GM18870 (cell line): ENCODE results near the gene DHRS3.

Source experiments
- ATAC-seq: cut with Tn5 transposase; IDR thresholded peaks from one replicate; pipeline ENCODE4 v1.9.1; 2021; ENCODE audit warnings: moderate library complexity; ENCODE audit not compliant: unreplicated experiment

Gene DHRS3

GRCh38 chr1:12600335-12600734, 17.7 kb downstream of the DHRS3 start:
- ATAC-seq: no peak

DNA sequence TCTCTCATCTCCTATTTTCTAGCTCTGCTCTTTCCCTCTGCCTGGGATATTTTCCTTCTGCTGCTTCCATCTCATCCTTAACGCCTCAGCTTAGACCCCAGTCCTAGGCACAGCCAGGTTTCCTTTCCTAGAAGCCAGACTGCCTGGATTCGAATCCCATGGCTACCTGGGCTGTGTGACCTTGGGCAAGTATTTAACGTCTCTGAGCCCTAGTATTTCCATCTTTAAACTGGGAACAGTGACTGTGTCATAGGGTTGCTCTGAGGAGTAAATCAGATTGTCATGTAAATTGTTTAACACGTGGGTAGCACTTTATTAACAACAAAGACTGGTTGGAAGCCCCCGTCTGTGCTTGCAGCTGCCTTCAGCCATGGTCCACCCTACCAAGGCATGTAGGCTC, 18.4 kb downstream of the DHRS3 start:
- ATAC-seq: no peak

- no peak for ATAC-seq
Observed at GRCh38 chr1:12598974-12599373, 19.0 kb downstream of the DHRS3 start.

- no peak for ATAC-seq
Observed at GRCh38 chr1:12597792-12598191, 20.2 kb downstream of the DHRS3 start.

- no peak for ATAC-seq
Observed at GRCh38 chr1:12596007-12596821, 21.8 kb downstream of the DHRS3 start.

GRCh38 chr1:12595757-12596006, 22.3 kb downstream of the DHRS3 start:
- ATAC-seq: no peak

- no peak for ATAC-seq
Observed at GRCh38 chr1:12594966-12595756, 22.8 kb downstream of the DHRS3 start.

- no peak for ATAC-seq
Observed at GRCh38 chr1:12594490-12594889, 23.5 kb downstream of the DHRS3 start.

- no peak for ATAC-seq
Observed at GRCh38 chr1:12593621-12594066, 24.4 kb downstream of the DHRS3 start.

GRCh38 chr1:12592496-12592895, 25.5 kb downstream of the DHRS3 start:
- no peak for ATAC-seq

GRCh38 chr1:12591267-12591938, 26.6 kb downstream of the DHRS3 start:
- ATAC-seq: no peak

- ATAC-seq: no peak
Observed at GRCh38 chr1:12588695-12589094, 29.3 kb downstream of the DHRS3 start.

DNA sequence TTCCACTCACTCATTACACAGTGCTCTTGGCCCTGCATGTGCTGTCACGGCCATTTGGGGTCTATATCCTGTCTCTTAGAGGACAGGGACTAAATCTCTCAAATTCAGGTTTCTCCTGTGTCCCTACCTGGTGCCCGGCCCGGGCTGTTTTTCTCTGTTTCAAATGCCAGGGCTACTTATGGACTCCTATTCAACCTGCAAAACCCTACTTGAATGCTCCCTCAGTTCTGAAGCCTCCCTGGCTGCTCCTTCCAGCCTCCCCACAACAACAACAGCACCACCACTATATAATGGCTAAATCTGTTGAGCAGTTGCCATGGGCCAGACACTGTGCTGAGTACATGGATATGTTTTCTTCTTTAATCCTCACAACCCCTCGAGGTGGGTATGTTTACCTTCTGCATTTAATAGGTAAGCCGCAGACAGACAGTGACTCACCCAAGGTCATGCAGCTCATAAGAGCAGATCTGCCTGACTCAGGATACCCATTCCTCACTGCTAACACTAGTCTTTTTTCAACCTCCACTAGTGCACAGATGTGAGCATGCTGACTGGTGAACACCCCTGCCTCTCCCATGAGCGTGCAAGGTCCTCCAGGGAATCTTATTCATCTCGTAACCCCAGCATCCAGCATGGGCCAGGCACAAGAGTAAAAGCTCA, 29.9 kb downstream of the DHRS3 start:
- ATAC-seq: no peak

DNA sequence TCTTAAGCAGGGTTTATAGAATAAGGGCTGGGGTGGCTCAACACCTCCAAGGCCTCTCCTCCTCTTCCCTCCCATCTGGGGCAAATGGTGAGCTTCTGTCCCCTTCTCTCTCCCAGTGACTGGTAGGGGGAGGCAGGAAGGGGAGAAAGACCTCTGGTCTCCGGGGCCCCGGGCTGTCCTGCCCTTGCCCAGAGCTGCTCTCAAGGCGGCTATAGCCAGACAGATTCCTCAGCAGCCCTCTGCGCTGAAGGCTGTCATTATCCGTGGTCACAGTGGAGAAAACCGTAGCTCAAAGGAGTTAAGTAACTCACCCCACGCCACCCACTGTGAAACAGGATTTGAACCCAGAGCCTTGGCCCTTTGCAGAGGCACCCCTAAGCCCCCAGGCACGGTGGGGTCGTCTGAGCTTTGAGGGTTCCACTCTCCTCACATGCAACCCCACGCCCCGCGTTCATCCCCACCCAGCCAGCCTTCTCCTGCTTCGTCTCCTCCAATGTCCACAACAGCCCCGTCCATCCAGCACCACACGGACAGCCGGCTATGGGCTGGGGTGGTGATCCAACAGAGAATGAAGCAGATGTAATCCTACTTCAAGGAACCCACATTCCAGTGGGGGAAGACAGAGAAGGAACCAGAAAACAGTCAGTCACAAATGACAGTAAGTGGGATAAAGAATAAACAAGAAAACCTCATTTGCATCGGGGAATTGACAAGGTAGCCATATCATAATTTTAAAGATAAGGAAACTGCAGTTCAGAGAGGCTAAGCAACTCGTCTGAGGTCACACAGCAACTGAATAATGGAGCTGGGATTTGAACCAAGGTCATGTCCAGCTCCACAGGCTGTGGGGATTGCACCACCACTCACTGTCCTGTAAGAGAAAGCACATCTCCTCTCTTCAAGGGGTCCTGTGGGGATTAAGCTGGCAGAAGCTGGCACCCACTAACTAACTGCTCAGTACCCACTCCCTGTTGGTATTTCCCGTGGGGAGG, 31.8 kb downstream of the DHRS3 start:
- ATAC-seq: no peak

DNA sequence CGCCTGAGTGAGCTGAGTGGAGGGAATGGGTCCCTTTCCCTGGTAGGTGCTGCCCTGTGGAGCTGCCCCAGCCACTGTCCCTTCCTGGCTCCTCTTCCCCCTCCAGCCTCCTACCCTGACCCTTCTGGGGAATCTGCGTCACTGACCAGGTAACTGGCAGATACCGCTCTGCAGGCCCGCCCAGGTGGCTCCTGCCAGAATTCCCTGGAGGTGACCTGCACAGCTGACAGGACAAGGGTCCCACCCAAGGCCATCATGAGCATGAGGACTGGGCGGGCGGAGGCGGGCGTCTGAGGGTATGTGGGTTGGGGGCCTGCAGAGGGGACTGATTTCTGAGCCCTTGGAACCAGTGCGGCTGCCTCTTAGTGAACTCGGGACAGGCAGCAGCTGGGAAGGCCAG, 32.5 kb downstream of the DHRS3 start:
- no peak for ATAC-seq

DNA sequence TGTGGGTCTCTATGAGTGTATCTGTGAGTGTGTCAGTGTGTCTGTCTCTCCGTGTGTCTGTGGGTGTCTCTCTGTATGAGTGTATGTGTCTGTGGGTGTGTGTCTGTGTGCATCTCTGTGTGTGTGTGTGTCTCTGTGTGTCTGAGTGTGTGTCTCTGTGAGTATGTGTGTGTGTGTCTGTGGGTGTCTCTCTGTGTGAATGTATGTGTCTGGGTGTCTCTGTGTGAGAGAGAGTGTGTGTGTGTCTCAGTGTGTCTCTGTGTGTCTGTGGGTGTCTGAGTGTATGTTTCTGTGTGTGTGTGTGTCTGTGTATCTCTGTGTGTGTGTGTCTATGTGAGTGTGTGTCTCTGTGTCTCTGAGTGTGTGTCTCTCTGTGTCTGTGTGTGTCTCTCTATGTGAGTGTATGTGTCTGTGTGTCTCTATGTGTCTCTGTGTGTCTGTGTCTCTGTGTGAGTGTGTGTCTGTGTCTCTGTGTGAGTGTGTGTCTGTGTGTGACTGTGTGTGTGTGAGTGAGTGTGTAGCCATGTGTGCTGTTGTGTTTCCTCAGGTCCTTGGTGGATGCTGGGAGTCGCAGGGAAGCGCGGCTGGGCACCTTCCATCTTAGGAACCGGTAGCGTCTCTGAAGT, 33.0 kb downstream of the DHRS3 start:
- ATAC-seq: no peak

DNA sequence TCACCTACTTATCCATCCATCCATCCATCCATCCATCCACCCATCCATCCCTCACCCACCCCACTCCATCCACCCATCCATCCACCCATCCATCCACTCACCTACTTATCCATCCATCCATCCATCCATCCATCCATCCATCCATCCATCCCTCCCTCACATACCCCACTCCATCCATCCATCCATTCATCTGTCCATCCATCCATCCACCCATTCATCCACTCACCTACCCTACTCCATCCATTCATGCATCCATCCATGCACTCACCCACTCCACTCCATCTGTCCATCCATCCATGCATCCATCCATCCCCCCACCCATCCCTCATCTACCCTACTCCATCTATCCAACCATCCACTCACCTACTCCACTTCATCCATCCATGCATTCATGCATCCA, 34.5 kb downstream of the DHRS3 start:
- no peak for ATAC-seq

GRCh38 chr1:12582649-12583048, 35.4 kb downstream of the DHRS3 start:
- no peak for ATAC-seq

DNA sequence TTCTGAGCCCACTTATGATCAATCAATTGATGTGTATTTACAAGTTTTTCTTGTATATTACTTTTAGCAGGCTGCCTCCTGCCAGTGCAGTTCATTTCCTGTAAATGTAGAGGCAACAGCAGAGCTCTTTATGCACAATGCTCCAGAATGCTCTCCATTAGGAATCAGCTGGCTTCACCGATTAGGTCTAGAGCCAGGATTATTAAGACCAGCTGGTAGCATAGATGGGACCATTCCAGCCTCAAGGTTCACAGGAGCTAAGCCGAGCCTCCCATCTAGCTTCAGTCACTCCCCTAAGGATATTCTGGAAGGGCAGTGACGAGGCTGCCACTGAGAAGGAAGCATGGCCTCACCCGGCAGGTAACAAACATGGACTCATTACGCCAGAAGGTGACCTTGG, 36.8 kb downstream of the DHRS3 start:
- no peak for ATAC-seq
